Adrenal gland (tissue), 5 donors: ENCODE measurements around the gene C1orf146.

ENCODE experiments used
- POLR2A ChIP-seq, 2 donors: fragments of 450-650 bp; IDR thresholded peaks; one replicate each; pipeline ENCODE4 v1.6.1; 2017; ENCODE audit warnings: antibody characterized with exemption in 2 of 2, mild to moderate bottlenecking in 2 of 2, moderate library complexity in 1 of 2
- TF ChIP-seq, protein P1 (sequence below), 6 experiments: fragments of 450-650 bp in 4 of 6; fragments of 200-600 bp in 2 of 6; sonication (generic) in 1 of 6; IDR thresholded peaks; 1 replicate in 5 of 6; 2 replicates in 1 of 6; pipeline versions ENCODE4 v1.5.1 to v1.8.0; 2016 to 2021; ENCODE audit warnings: antibody characterized with exemption in 6 of 6, mild to moderate bottlenecking in 2 of 6, moderate library complexity in 1 of 6
- donor health status: DM: no; HTN: no; CAD: no.

DNA sequence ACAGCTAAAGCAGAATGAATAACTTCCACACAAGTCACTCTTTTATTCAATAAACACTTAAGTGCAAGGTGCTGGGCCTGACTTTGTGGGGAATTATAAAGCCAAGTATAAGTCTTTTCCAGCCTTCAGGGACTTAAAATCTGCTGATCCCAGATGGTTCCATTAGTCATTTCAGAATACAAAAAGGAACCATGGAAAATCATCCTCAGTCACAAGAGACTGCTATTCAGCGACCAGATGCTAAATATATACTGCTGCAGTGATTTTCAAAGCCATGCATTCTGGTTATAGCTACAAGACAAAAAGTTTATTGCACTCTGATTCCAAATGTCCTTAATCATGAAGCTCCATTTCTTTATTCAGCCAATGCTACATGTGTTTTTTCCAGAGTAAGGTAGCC lies 55.3 kb downstream of the C1orf146 start:
- TF ChIP-seq, protein P1, sequence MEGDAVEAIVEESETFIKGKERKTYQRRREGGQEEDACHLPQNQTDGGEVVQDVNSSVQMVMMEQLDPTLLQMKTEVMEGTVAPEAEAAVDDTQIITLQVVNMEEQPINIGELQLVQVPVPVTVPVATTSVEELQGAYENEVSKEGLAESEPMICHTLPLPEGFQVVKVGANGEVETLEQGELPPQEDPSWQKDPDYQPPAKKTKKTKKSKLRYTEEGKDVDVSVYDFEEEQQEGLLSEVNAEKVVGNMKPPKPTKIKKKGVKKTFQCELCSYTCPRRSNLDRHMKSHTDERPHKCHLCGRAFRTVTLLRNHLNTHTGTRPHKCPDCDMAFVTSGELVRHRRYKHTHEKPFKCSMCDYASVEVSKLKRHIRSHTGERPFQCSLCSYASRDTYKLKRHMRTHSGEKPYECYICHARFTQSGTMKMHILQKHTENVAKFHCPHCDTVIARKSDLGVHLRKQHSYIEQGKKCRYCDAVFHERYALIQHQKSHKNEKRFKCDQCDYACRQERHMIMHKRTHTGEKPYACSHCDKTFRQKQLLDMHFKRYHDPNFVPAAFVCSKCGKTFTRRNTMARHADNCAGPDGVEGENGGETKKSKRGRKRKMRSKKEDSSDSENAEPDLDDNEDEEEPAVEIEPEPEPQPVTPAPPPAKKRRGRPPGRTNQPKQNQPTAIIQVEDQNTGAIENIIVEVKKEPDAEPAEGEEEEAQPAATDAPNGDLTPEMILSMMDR (IDR thresholded peaks at IDR 0.05) = no peak
- TF ChIP-seq POLR2A (IDR thresholded peaks at IDR 0.05) = no peak
